GM18873 (cell line): Measurements from ENCODE around the gene GNA12.
"Not testable (repeated sequence)": the region's sequence is repeated elsewhere in the genome, so short reads cannot be mapped to it uniquely, and the experiment has no call there.

Experiments used
- ATAC-seq: cut with Tn5 transposase; IDR thresholded peaks from one replicate; pipeline ENCODE4 v1.9.1; 2021; ENCODE audit warnings: mild to moderate bottlenecking, moderate library complexity, moderate number of reproducible peaks; ENCODE audit not compliant: unreplicated experiment, low FRiP score

Gene GNA12

DNA sequence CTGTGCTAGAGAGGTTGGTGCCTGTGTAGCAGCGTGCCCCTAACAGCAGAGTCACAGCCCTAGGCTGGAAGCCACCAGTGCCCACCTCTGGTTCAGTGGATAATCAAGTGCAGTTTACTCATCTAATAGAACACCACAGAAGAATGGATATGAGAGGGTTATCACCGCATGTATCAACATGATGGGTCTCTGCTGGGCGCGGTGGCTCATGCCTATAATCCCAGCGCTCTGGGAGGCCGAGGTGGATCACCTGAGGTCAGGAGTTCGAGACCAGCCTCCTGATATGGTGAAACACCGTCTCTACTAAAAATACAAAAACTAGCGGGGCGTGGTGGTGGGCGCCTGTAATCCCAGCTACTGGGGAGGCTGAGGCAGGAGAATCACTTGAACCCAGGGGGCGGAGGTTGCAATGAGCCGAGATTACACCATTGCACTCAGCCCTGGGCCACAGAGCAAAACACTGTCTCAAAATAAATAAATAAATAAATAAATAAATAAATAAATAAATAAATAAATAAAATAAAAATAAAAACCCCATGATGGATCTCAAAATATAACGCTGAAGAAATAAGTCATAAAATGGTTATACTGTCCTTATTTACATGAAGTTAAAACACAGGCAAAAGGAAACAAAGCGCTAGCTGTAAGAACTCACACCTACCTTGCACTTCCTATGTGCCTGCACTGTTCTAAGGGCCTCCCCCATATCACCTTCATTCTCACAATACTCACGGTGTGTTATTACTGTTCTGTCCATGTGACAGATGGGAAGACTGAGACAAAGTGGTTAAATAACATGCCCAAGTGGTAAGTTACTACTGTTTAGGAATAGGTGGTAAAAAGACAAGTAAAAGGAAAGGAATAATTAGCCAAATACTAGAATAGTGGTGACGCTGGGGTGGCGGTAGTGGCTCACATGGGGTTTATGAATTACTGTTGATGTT is 85.2 kb downstream of the GNA12 start:
- ATAC-seq = no peak

DNA sequence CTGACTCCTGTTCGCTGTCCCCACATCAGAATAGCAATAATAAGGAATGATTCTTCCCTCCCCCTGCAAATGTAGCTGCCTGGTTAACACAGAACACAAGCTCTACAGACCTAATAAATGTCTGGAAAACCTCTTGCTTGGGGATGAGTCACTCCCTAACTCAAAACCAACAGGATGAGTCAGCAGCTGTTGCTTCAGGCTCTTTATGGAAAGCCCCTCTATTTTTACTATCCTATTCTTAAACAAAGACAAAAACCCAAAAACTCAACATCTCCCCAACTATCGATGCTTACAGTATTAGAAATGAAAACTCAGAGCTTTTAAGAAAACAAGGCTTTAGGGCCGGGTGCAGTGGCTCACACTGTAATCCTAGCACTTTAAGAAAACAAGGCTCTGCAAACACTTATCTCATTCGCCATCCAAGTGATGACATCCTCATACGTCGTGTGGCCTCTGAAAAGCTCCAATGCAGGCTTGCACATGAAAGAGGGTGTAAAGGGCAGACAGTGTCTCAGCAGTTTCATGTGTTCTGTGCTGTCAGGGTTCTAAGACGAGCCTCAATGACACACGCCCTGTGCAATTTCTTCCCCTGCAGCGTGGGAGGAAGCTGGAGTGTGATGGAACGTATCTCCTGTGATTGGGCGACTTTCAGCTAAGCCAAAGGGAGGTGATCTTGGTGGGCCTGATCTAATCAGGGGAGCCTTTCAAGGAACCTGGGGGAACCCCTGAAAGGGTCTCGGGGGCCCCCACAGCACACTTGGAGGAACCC is 86.0 kb downstream of the GNA12 start:
- peak; percentile 62 for ATAC-seq

DNA sequence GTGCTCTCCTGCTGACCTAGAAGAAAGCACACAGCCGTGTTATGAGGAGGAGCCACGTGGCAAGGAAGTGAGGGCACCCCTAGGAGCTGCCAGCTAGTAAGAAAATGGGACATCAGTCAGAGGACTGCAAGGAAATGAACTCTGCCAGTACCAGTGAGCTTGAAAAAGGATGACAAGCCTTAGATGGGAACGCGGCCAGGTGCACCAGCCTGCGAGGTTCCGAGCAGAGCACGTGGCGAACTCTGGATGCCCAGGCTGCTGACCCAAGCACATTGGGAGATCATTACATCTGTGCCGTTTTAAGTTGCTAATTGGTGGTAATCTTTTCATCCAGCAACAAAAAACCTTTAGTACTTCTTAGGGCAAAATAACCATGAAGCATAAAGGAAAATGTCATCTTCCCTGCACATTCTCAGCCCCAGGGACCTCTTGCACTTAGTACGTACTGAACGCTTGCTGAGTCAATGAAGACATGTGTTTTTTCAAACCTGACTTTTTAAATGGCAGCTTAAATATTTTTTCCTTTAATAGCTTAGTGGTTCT is 86.7 kb downstream of the GNA12 start:
- no peak for ATAC-seq

DNA sequence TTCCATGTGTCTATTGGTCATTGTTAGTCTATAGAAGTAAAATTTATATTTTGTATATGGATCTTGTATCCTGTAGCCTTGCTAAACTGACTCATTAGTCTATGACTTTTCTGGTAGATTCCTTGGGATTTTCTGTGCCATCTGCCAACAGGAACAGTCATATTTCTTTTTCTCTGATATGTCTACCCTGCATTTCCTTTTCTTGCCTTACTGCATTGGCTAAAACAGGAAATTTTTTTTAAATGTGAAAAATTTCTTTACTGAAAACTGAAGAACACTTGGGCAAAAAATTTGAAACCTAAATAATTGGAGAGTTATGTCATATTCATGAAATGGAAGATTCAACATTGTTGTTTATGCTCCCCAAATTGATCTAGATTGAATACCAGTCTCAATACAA is 88.6 kb downstream of the GNA12 start:
- ATAC-seq = no peak

DNA sequence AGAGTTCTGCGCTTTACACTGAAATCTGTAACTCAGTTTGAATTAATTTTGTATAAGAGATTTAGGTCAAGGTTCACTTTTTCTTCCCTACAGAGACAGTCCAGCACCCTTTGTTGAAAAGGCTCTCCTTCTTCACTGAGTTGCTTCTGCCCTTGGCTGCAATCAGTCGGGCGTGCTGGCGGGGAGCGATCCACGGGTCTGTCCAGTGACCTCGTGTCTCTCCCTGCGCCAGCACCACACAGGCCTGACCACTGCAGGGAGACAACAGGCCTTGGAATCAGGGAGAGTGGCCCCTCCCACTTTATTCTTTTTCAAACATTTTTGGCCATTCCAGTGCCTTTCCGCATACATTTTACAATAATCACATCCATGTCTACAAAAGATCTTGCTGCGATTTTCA is 89.2 kb downstream of the GNA12 start:
- no peak for ATAC-seq

DNA sequence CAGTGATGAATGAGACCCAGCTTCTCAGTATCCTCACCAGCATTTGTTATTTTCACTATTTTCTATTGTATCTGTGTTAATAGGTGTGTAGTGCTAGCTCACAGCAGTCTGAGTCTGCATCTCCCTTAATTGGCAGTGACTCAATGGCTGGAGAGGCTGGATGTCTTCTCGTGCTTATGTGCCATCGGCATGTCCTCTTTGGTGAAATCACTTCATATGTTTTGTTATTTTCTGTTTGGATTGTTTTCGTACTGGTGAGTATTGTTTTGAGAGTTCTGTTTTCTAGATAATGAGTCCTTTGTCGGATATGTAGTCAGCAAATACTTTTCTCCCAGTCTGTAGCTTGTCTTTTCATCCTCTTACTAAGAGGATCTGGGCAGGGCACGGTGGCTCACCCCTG is 90.0 kb downstream of the GNA12 start:
- no peak for ATAC-seq

DNA sequence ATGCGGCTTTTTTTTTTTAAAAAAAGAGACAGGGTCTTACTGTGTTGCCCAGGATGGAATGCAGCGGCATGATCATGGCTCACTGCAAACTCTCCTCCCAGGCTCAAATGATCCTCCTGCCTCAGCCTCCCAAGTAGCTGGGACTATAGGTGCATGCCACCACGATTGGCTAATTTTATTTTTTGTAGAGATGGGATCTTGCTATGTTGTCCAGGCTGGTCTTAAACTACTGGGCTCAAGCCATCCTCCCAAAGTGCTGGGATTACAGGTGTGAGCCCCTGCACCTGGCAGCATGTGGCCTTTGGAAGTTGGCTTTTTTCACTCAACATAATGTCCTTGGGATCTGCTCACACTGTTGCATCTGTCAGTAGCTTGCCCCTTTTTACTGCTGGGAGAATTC is 91.0 kb downstream of the GNA12 start:
- ATAC-seq = no peak

DNA sequence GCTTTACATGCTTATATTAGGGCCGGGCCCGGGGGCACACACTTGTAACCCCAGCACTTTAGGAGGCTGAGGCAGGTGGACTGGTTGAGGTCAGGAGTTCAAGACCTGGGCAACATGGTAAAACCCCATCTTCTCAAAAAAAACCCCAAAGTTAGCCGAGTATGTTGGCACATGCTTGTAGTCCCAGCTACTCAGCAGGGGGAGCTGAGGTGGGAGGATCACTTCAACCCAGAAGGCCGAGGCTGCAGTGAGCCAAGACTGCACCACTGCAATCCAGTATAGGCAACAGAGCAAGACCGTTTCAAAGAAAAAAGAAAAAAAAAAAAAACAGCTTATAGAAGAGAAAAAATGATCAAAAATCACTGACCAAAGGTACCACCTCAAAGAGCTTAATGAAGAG is 93.0 kb downstream of the GNA12 start:
- no peak for ATAC-seq

DNA sequence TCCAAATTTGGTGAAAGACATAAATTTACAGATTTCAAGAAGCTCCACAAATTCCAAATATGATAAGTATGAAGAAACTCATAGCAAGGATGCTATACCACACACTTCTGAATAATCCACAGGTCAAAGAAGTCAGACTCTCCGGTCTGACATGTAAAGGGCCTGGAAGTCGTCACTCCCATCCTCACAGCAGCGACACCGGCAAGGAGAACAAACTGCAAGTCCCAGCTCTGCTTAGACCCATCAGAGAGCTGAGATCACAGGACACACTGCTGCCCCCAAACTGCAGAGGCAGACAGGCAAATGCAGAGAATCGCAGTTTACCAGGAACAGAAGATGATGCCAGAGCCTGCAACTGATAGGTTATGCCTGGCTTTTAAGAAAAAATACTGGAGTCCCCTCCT is 94.1 kb downstream of the GNA12 start:
- no peak for ATAC-seq

DNA sequence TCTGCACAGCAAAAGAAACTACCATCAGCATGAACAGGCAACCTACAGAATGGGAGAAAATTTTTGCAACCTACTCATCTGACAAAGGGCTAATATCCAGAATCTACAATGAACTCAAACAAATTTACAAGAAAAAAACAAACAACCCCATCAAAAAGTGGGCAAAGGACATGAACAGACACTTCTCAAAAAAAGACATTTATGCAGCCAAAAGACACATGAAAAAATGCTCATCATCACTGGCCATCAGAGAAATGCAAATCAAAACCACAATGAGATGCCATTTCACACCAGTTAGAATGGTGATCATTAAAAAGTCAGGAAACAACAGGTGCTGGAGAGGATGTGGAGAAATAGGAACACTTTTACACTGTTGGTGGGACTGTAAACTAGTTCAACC is 95.4 kb downstream of the GNA12 start:
- not testable (repeated sequence) for ATAC-seq

DNA sequence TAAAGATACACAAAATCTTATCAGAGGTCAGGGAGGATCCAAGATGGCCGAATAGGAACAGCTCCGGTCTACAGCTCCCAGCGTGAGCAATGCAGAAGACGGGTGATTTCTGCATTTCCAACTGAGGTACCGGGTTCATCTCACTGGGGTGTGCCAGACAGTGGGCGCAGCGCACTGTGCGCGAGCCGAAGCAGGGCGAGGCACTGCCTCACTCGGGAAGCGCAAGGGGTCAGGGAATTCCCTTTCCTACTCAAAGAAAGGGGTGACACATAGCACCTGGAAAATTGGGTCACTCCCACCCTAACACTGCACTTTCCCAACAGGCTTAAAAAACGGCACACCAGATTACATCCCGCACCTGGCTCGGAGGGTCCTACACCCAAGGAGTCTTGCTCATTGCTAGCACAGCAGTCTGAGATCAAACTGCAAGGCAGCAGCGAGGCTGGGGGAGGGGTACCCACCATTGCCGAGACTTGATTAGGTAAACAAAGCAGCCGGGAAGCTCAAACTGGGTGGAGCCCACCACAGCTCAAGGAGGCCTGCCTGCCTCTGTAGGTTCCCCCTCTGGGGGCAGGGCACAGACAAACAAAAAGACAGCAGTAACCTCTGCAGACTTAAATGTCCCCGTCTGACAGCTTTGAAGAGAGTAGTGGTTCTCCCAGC is 100.5 kb downstream of the GNA12 start:
- ATAC-seq = not testable (repeated sequence)

DNA sequence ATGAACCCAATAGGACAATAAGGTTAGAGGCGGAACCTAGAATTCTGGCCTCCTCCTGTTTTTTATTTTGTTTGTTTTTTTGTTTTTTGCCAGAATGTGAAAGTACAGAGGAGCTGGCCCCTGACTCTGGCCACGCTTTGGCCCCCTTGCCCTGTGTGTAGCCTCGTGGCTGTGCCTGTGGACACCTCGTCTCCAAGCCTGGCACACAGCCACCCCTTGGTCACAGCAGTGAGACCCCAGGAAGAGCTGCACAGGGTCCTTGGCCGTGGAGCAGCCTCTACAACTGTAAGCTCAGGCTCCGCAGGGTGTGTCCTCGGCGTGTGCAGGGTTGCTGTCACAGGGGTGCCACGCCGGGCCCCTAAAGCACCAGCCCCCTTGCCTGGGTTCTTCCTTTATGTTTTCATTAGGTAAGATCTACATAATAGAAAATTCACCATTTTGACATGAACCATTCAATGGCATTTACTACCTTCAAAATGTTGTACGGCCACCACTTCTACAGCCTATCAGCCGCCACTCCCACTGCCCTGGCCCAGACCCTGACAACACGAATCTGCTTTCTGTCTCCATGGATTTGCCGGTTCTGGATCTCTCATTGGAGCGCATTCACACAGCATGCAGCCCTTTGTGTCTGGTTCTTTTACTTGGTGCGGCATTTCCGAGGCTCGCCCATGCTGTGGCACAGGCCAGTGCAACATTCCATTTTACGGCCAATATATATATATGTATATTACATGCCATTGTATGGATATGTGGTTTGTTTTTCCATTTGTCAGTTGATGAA is 105.2 kb downstream of the GNA12 start:
- no peak for ATAC-seq

DNA sequence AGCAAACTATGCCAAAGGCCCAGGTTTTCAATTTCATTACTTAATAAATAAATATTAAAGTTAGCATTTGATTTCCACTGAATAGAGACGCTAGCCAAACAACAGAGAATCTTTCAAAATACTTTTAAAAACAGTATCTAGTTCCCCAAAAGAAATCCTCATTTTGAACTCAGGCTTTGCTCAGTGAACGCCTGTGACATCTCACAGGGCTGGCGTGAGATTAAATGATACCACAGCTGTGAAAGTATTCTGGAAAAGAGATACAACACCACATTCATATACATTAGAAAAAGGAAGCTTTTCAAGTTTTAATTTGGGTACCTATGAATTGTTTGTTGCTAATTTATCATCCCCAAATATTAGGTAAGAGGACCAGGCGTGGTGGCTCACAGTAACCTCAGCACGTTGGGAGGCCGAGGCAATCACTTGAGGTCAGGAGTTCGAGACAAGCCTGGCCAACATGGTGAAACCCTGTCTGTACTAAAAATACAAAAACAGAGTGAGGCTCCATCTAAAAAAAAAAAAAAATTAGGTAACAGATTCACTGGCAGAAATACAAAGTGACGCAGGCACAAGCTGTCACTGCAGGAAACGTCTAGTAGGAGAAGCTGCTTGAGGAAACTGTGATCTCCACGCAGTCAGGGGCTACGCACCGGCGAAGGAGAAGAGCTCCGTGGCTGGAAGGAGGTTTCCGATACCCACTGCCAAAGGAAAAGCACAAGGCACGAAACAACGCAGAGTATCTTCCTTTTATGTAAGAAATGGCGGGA is 106.2 kb downstream of the GNA12 start:
- ATAC-seq = no peak

DNA sequence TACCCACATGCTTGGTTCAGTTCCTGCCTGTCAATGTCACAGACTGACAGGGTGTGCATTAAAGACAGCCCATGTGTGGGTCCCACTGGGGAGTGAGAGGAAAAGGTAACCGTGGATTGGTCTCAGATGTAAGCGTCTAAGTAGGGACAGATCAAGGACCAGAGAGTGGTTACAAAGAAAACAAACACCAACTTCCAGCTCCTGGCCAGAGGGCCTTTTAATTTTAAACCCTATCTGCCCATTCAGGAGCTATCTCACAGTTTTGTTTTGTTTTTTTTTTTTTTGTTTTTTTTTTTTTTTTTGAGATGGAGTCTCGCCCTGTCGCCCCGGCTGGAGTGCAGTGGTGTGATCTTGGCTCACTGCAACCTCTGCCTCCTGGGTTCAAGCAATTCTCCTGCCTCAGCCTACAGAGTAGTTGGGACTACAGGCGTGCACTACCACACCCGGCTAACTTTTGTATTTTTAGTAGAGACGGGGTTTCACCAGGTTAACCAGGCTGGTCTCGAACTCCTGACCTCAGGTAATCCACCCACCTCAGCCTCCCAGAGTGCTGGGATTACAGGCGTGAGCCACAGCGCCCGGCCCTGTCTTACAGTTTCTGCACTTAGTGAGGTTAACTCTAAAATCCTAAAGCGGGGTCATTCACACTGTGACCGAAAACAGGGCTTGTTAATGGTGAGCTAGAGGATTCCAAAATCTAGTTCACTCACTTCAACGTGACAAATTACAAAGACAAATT is 106.9 kb downstream of the GNA12 start:
- ATAC-seq = not testable (repeated sequence)

DNA sequence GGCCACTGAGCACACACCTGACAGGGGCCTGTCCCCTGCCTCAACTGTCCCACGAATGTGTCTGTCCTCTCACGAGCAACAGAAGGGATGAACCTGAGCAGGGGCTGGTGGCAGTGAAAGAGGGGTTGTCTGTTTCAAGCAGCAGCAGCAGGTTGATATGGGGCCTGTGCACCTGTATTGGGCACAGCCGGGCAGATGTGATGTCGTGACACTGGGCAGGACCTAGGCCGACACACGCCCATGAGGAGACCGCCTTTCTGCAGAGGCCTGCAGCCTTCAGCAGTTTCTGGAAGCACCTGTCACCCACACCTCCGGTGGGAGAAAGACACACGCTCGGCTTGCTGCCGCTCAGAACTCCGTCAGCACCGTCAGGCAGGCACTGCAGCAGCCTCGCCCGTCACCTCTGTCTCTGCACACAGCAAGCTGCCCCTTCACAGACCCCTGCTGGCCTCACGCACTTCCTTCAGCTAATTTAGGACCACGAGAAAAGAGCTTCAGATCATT is 107.6 kb downstream of the GNA12 start:
- no peak for ATAC-seq

DNA sequence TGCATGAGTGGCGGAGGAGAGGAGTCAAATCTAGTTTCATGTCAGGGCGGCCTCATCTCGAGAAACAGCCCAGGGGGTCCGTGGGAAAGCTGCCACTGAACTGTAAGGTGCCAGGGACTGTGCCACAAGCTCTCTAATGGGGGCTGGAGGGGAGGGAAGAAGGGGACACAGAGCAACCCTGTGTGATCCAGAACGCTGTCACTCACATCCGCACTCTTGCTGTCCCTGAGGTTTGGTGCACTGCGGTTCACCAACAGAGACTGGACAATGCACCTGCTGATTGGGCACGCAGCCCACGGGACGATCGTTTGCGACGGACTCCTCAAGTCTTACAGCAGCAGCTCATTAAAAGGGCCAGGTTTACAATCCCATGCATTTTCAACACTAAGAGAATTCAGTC is 108.4 kb downstream of the GNA12 start:
- no peak for ATAC-seq

DNA sequence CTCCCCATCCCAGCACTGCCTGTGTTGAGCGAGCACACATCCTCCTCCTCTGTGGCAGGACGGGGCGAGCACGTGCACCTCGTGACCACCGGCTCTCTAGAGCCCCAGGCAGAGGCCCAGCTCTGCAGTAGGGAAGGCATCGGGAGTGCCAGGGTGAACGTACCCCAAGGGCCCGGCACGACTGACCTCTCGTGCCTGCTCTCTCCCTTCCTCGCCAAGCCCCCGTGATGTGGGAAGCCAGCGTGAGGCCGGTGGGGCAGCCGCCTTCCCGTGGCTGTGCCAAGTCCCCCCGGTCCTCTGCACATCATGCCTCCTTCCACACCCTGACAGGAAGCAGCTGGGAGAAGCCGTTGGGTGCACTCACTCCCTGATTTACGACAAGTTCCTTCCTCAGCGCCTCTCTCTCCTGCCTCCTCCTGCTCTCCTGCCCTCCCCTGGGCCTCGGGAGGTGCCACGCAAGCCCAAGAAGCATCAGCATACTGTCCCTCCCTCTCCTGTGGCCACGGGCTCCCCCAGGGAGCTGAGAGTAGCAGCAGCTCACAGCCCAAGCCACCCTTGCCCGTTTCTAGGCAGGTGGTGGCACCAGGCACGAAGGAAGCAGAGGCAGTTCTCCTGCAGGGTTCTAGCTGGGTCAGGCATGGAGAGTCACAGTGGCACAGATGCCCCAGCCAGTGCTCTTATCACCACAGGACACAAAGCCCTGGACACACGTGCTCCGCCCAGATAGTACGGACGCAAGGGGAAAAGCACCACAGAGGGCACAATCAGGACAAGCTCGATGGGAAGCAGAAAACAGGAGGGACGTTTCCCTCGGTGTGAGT is 109.1 kb downstream of the GNA12 start:
- ATAC-seq = no peak
